PFSK-1 (cell line): ENCODE measurements around the gene FCRL4.

Source experiments
- FOXP2 ChIP-seq: optimal IDR thresholded peaks from 2 replicates; pipeline ENCODE3; 2011; ENCODE audit warnings: borderline replicate concordance, control low read depth, inconsistent platforms; ENCODE audit not compliant: insufficient read depth; ENCODE audit errors: extremely low read length, extremely low read depth
- POLR2AphosphoS5 ChIP-seq: IDR thresholded peaks from 2 replicates; pipeline ENCODE4 v1.6.1; 2012; ENCODE audit warnings: low read depth, mild to moderate bottlenecking, control low read depth, low read length, moderate library complexity
- REST ChIP-seq, 2 experiments: IDR thresholded peaks; 2 replicates each; pipeline versions ENCODE4 v1.6.1 to v1.8.0; 2011 to 2012; ENCODE audit warnings: low read depth in 2 of 2, low read length in 2 of 2, control low read depth in 1 of 2, inconsistent platforms in 1 of 2, mild to moderate bottlenecking in 1 of 2, moderate library complexity in 1 of 2; ENCODE audit not compliant: insufficient read depth in 1 of 2
- SIN3A ChIP-seq: IDR thresholded peaks from 2 replicates; pipeline ENCODE4 v1.6.1; 2012; ENCODE audit warnings: mild to moderate bottlenecking, low read length, moderate library complexity, borderline replicate concordance; ENCODE audit not compliant: insufficient read depth
- TAF1 ChIP-seq: IDR thresholded peaks from 2 replicates; pipeline ENCODE4 v1.6.1; 2012; ENCODE audit warnings: low read length, control low read depth, borderline replicate concordance; ENCODE audit not compliant: insufficient read depth

Gene FCRL4

GRCh38 chr1:157595356-157595755, 2.5 kb downstream of the FCRL4 start:
- TF ChIP-seq TAF1: no peak
- no peak for TF ChIP-seq FOXP2

- TF ChIP-seq POLR2AphosphoS5 (no peak), FOXP2 (no peak), REST (IDR thresholded peaks at IDR 0.05; ENCODE audit: insufficient read depth in 1 of 2, low read depth in 2 of 2, low read length in 2 of 2) (peak in 1 of 2 experiments; percentile 80; a peak in 2 of 4 replicates)
Measured at GRCh38 chr1:157585984-157586383, 11.9 kb downstream of the FCRL4 start.

- no peak for TF ChIP-seq TAF1
- no peak for TF ChIP-seq POLR2AphosphoS5
- no peak for TF ChIP-seq SIN3A
- no peak for TF ChIP-seq FOXP2
- no peak for TF ChIP-seq REST (IDR thresholded peaks at IDR 0.05; ENCODE audit: insufficient read depth in 1 of 2, low read depth in 2 of 2, low read length in 2 of 2)
Measured at GRCh38 chr1:157584503-157584902, 13.4 kb downstream of the FCRL4 start.

GRCh38 chr1:157580828-157581210, 17.1 kb downstream of the FCRL4 start:
- TF ChIP-seq SIN3A (no peak), REST (IDR thresholded peaks at IDR 0.05; ENCODE audit: insufficient read depth in 1 of 2, low read depth in 2 of 2, low read length in 2 of 2) (no peak), TAF1 (no peak), POLR2AphosphoS5 (no peak), FOXP2 (no peak)

GRCh38 chr1:157580179-157580827, 17.6 kb downstream of the FCRL4 start:
- TF ChIP-seq FOXP2 (no peak), SIN3A (no peak), POLR2AphosphoS5 (no peak), REST (IDR thresholded peaks at IDR 0.05; ENCODE audit: insufficient read depth in 1 of 2, low read depth in 2 of 2, low read length in 2 of 2) (no peak), TAF1 (no peak)
